ENCODE results near the gene SHROOM4.
A peak's percentile ranks its signal among the peaks of the same experiment; 100 is the strongest.

Gene SHROOM4

GRCh38 chrX:50615570-50616158, 198.3 kb downstream of the SHROOM4 start:
- no peak for DNase-seq

DNA sequence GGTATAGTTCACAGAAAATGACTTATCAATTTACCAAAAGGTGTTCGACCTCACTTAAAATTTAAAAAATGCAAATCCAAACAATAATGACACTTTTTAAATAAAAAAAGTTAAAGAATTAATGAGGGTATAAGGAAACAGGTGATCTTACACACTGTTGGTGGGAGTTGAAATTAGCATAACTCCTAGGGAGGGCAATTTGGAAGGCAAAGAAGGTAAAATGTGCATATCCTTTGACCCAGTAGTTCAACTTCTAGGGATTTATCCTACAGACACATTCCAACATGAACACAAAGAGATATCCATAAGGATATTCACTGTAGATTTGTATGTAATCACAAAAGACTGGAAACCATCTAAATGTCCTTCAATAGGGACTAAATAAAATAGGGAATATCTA, 199.5 kb downstream of the SHROOM4 start:
- DNase-seq, result no peak

DNA sequence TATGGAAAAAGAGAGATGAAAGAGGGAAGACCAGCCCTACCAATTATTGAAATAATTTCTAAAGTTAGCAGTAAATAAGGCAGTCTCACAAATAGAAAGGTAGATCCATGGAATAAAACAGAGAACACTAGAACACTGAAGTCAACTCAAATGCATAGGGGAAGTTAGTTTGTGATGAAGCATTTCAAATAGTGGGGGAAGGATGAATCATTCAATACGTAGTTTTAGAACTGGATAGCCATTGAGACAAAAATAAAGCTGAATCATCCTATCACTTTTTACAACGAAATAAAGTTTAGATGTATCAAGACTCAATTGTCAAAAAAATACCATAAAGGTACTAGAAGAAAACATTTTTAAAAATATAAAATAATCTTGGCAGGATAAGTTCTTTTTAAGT, 200.1 kb downstream of the SHROOM4 start:
- DNase-seq, result no peak

DNA sequence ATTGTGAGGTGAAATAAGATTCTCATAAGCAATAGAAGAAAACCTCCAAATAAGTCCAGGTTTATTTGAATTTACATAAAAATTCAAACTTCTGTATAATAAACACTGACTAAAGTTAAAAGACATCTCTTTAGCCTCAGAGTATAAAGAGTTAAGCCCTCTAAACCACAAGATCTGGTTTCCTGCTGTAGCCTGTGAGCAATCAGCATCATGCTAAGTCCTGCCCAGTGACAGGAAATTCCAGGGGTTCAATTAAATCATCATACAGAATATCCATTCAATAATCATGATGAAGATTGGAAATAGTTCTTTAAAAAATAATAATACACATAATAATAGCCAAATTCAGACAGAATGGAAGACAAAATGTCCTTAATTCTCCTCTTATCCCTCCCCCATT, 204.2 kb downstream of the SHROOM4 start:
- no peak for DNase-seq

- DNase-seq, result peak in 1 of 2 experiments; percentile 25
These were observed 207.6 kb downstream of the SHROOM4 start for GRCh38 chrX:50606300-50606950.

DNA sequence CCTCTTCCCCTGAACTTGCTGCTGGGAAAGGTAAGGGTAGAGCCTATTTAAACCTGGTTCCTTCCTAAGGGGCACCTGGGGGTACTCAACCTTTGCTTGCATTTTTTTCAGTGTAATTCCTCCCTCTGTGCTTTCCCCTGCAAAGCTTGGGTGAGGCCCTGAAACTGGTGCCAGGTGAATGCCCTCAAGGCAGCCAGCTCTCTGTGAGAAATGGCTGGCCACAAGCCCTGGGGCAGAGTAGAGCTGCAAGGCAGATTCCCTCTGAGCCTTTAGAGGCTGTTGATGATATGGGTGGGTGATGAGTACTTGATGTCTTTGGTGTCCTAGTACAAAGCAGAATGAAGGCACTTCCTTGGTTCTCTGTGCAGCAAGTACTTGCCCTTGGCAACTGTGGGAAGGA, 217.9 kb downstream of the SHROOM4 start:
- no peak for DNase-seq

- no peak for DNase-seq
These were observed 219.2 kb downstream of the SHROOM4 start for GRCh38 chrX:50594788-50595187.

- no peak for DNase-seq
These were observed 227.0 kb downstream of the SHROOM4 start for GRCh38 chrX:50586980-50587379.

DNA sequence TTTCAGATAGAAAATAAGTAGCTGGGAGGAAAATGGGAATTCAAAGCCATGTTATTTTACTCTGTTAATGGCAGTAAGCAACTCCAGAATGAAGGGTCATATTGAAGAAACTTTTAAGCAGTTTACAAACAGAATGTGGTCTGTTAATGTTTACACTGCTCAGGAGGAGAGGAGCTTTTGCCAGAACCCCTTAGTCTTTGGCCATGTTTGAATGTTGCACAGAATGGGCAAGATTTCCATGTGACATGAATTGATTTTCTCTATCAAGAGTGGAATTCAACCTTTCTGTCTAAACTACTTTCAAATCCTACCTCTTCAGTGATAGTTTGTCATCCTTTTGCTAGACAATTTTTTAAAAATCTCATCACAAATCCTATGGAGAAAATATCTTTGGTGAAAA, 227.6 kb downstream of the SHROOM4 start:
- DNase-seq, result no peak

DNA sequence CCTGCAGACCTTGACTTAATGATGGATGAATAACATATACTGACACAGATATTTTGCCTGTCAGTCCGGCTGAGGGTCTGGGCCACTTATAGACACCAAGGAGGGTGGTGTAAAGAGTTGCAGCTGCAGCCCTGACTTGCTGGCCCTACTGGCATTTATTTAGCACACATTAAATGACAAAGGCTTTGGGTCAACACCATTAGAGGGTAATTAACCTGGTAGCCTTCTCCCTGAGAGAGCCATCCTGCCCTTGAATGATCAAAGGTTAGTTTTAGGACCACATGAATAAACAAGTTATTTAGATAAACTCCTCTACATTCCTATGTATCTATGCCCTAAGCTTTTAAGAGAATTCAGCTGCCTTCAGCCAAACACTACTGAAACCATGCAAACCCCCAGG, 232.6 kb downstream of the SHROOM4 start:
- no peak for DNase-seq

GRCh38 chrX:50579955-50580354, 234.0 kb downstream of the SHROOM4 start:
- peak in 1 of 2 experiments; percentile 20 for DNase-seq

DNA sequence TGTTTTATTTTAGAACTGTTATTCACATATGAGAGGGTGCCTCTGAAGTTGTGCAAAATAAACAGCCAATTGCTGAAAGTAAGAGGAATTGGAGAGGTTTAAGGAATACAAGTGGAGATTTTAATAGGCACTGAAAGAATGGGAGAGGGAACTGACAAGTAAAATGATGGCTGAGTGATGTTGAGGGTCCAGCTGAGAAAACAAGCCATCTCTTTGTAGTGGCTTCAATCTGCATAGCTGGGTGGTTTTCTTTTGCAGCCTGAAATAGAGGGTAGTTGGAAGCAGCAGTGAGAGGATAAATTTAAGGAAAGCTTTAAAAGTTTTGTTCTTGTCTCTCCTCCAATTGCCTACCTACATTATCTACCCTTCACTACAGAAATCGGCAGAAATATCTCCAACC, 236.7 kb downstream of the SHROOM4 start:
- no peak for DNase-seq

- DNase-seq, result no peak
These were observed 246.4 kb downstream of the SHROOM4 start for GRCh38 chrX:50567636-50568035.

- peak in 1 of 2 experiments; percentile 0 for DNase-seq
These were observed 248.3 kb downstream of the SHROOM4 start for GRCh38 chrX:50565718-50566117.

Data from NCI-H187 (cell line).